RWPE1 (cell line): ENCODE data around the gene MAGI3.
"Not testable (repeated sequence)": the region's sequence is repeated elsewhere in the genome, so short reads cannot be mapped to it uniquely, and the experiment has no call there.

Source experiments
- CTCF ChIA-PET: fragments of 350-600 bp; sonication (Branson Sonifier 250); formaldehyde crosslinking; extraction: SDS; loops from one replicate; lab custom pipeline; 2021; lab: Yijun Ruan, JAX
- POLR2A ChIA-PET: fragments of 400-600 bp; formaldehyde crosslinking; extraction: SDS; loops from one replicate; lab custom pipeline; 2020; ENCODE audit warnings: antibody characterized with exemption; ENCODE audit not compliant: low non-redundant PET; lab: Yijun Ruan, JAX
- DNase-seq: peaks from one replicate; pipeline ENCODE4 v3.0.0; 2012; ENCODE audit warnings: low spot score
- H3K27ac ChIP-seq: fragments of 450-650 bp; 2 replicates; pipeline ENCODE4 v1.5.1; 2017
- CTCF ChIP-seq: fragments of 450-650 bp; conservative IDR thresholded peaks from 2 replicates; pipeline ENCODE4 v1.5.1; 2017; ENCODE audit warnings: low read depth, mild to moderate bottlenecking

The MAGI3 gene

GRCh38 chr1:113507552-113508214 lies 117.4 kb downstream of the MAGI3 start:
- no peak for TF ChIP-seq CTCF
- no peak for DNase-seq
- ChIA-PET CTCF (no interaction called here), POLR2A (no interaction called here)
- H3K27ac ChIP-seq, result no peak overlapping the region

- no peak for TF ChIP-seq CTCF
- DNase-seq, result no peak
- H3K27ac ChIP-seq, result no peak overlapping the region
- CTCF ChIA-PET, result interaction anchor here (0.6 kb wide), 1 partner anchor 172 kb away, joined by 4 read pairs; no protein-coding TSS in a partner anchor
- POLR2A ChIA-PET, result no interaction called here
Observed at GRCh38 chr1:113508364-113509164, 118.2 kb downstream of the MAGI3 start.

GRCh38 chr1:113509766-113510165 lies 119.5 kb downstream of the MAGI3 start:
- POLR2A ChIA-PET, CTCF ChIA-PET, DNase-seq, H3K27ac ChIP-seq: not testable (repeated sequence)

GRCh38 chr1:113511269-113511668 lies 121.0 kb downstream of the MAGI3 start:
- DNase-seq, result no peak
- no peak overlapping the region for H3K27ac ChIP-seq
- no peak for TF ChIP-seq CTCF
- POLR2A ChIA-PET, result no interaction called here
- CTCF ChIA-PET, result no interaction called here

GRCh38 chr1:113515498-113515897 lies 125.2 kb downstream of the MAGI3 start:
- POLR2A ChIA-PET, result no interaction called here
- no peak for DNase-seq
- CTCF ChIA-PET, result interaction anchor here (0.5 kb wide), 1 partner anchor 10 kb away, joined by 4 read pairs; no protein-coding TSS in a partner anchor
- TF ChIP-seq CTCF, result no peak
- no peak overlapping the region for H3K27ac ChIP-seq

GRCh38 chr1:113517346-113517745 lies 127.0 kb downstream of the MAGI3 start:
- no peak overlapping the region for H3K27ac ChIP-seq
- ChIA-PET CTCF (no interaction called here), POLR2A (no interaction called here)
- no peak for DNase-seq
- TF ChIP-seq CTCF, result no peak

GRCh38 chr1:113517983-113518382 lies 127.7 kb downstream of the MAGI3 start:
- ChIA-PET POLR2A (no interaction called here), CTCF (no interaction called here)
- TF ChIP-seq CTCF, result no peak
- no peak overlapping the region for H3K27ac ChIP-seq
- no peak for DNase-seq
